HG03196 (cell line): ENCODE data around the gene FRMD6.

Source experiments
- ATAC-seq: cut with Tn5 transposase; IDR thresholded peaks from one replicate; pipeline ENCODE4 v1.9.1; 2021; ENCODE audit not compliant: unreplicated experiment

The FRMD6 gene

GRCh38 chr14:51651388-51652167 is at the start of gene FRMD6:
Gene FRMD6, plus strand, starts transcription at chr14:51651910. Its CDS starts 37,927 bp downstream, at chr14:51689837.
- ATAC-seq: peak; percentile 73

- no peak for ATAC-seq
These were observed 49.4 kb upstream of the FRMD6 start for GRCh38 chr14:51602310-51602709.

- no peak for ATAC-seq
These were observed 48.2 kb upstream of the FRMD6 start for GRCh38 chr14:51603495-51603894.

- no peak for ATAC-seq
These were observed 47.6 kb upstream of the FRMD6 start for GRCh38 chr14:51604073-51604472.

- ATAC-seq: no peak
These were observed 46.1 kb upstream of the FRMD6 start for GRCh38 chr14:51605575-51605974.

GRCh38 chr14:51607711-51608110 is 44.0 kb upstream of the FRMD6 start:
- ATAC-seq: no peak

GRCh38 chr14:51609251-51609954 is 42.3 kb upstream of the FRMD6 start:
- no peak for ATAC-seq

GRCh38 chr14:51609955-51610283 is 41.8 kb upstream of the FRMD6 start:
- ATAC-seq: no peak

GRCh38 chr14:51610771-51611170 is 40.9 kb upstream of the FRMD6 start:
- ATAC-seq: no peak

GRCh38 chr14:51612449-51612848 is 39.3 kb upstream of the FRMD6 start:
- no peak for ATAC-seq

- ATAC-seq: no peak
These were observed 38.3 kb upstream of the FRMD6 start for GRCh38 chr14:51613416-51613815.

GRCh38 chr14:51614707-51615106 is 37.0 kb upstream of the FRMD6 start:
- no peak for ATAC-seq

- ATAC-seq: no peak
These were observed 35.5 kb upstream of the FRMD6 start for GRCh38 chr14:51616256-51616655.

- ATAC-seq: no peak
These were observed 34.8 kb upstream of the FRMD6 start for GRCh38 chr14:51616724-51617409.

- no peak for ATAC-seq
These were observed 32.1 kb upstream of the FRMD6 start for GRCh38 chr14:51619561-51619960.

- no peak for ATAC-seq
These were observed 31.7 kb upstream of the FRMD6 start for GRCh38 chr14:51620056-51620455.

- ATAC-seq: no peak
These were observed 30.1 kb upstream of the FRMD6 start for GRCh38 chr14:51621654-51622053.

- no peak for ATAC-seq
These were observed 29.3 kb upstream of the FRMD6 start for GRCh38 chr14:51622376-51622775.

GRCh38 chr14:51624955-51625569 is 26.6 kb upstream of the FRMD6 start:
- no peak for ATAC-seq

GRCh38 chr14:51626185-51626584 is 25.5 kb upstream of the FRMD6 start:
- no peak for ATAC-seq

- no peak for ATAC-seq
These were observed 24.9 kb upstream of the FRMD6 start for GRCh38 chr14:51626788-51627187.

GRCh38 chr14:51627313-51627712 is 24.4 kb upstream of the FRMD6 start:
- no peak for ATAC-seq
